Activated CD4-positive, alpha-beta T cell treated with anti-CD3 and anti-CD28 coated beads for 1 hour (primary cell): ENCODE results near the gene RIMS3.
"Not testable (repeated sequence)": the region's sequence is repeated elsewhere in the genome, so short reads cannot be mapped to it uniquely, and the experiment has no call there.

Source experiments
- DNase-seq: peaks from one replicate; pipeline ENCODE4 v3.0.0-alpha.2; 2020

Gene RIMS3

DNA sequence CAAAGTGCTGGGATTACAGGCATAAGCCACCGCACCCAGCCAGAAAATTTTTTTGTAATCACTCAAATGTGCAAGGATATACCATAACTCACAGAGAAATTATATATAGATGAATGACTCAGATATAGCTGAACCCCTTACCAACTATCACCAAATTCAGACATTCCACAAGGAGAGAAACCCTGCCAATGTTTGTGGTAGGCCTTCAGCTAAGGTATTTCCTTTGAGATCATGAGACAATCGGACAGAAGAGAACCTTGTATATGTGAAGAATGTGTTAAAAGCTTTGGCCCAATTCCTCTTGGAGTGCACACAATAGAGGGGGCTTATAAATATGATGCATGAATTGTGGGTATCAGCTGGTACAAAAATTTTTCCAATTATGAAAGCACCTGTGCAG, 83.4 kb downstream of the RIMS3 start:
- no peak for DNase-seq

DNA sequence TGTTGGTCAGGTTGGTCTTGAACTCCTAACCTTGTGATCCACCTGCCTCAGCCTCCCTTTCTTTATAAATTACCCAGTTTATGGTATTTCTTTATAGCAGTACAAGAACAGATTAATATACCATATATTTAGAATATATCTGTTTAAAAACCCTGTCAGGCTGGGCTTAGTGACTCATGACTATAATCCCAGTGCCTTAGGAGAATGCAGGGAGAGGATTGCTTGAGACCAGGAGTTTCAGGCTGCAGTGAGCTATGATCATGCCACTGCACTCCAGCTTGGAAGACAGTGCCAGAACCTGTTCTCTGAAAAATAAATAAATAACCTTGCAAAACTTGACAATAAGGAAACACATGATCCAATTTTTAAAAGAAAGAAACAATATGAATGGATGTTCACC, 90.1 kb downstream of the RIMS3 start:
- DNase-seq: no peak

DNA sequence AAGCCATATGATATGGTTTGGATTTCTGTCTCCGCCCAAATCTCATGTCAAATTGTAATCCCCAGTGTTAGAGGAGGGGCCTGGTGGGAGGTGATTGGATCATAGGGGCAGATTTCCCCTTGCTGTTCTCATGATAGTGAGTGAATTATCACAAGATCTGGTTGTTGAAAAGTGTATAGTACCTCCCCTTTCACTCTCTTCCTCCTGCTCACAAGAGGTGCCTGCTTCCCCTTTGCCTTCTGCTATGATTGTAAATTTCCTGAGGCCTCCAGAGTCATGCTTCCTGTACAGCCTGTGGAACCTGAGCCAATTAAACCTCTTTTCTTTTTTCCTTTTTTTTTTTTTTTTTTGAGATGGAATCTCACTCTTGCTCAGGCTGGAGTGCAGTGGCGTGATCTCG, 90.7 kb downstream of the RIMS3 start:
- not testable (repeated sequence) for DNase-seq
